SK-N-SH treated with all-trans-retinoic acid at 6 μM for 48 hours (cell line): ENCODE results near the gene PSMA6.

Experiments used
- ATAC-seq: fragments of 200-7000 bp; cut with Tn5 transposase; 3 replicates; pipeline ENCODE4 v1.9.1; 2020; ENCODE audit warnings: mild to moderate bottlenecking, moderate library complexity
- ARNTL ChIP-seq: fragments of 450-650 bp; formaldehyde crosslinking; IDR thresholded peaks from 2 replicates; pipeline ENCODE4 v1.5.0; 2020; ENCODE audit warnings: low read depth, mild to moderate bottlenecking, moderate library complexity, borderline replicate concordance
- BACH2 ChIP-seq: fragments of 250-450 bp; sonication (Bioruptor Pico); IDR thresholded peaks from 2 replicates; pipeline ENCODE4 v1.9.0; 2021; ENCODE audit warnings: mild to moderate bottlenecking, borderline replicate concordance
- CREB5 ChIP-seq: fragments of 250-450 bp; sonication (Bioruptor Pico); IDR thresholded peaks from 2 replicates; pipeline ENCODE4 v1.5.1; 2020; ENCODE audit warnings: low read depth, mild to moderate bottlenecking, moderate library complexity
- ESRRG ChIP-seq: fragments of 250-450 bp; sonication (Bioruptor Pico); IDR thresholded peaks from 2 replicates; pipeline ENCODE4 v1.6.1; 2021; ENCODE audit warnings: mild to moderate bottlenecking
- GLIS3 ChIP-seq: fragments of 250-450 bp; sonication (Bioruptor Pico); IDR thresholded peaks from 2 replicates; pipeline ENCODE4 v1.5.0; 2020; ENCODE audit warnings: mild to moderate bottlenecking, moderate library complexity
- ISL1 ChIP-seq: fragments of 250-450 bp; sonication (Bioruptor Pico); IDR thresholded peaks from 2 replicates; pipeline ENCODE4 v2.1.2; 2022; ENCODE audit warnings: mild to moderate bottlenecking, moderate library complexity
- OSR1 ChIP-seq: fragments of 250-450 bp; sonication (Bioruptor Pico); IDR thresholded peaks from 2 replicates; pipeline ENCODE4 v1.8.0; 2022; ENCODE audit warnings: moderate library complexity, mild to moderate bottlenecking, inconsistent platforms
- PPARA ChIP-seq: fragments of 250-450 bp; sonication (Bioruptor Pico); IDR thresholded peaks from 2 replicates; pipeline ENCODE4 v1.5.0; 2020; ENCODE audit warnings: mild to moderate bottlenecking, borderline replicate concordance
- RARB ChIP-seq: fragments of 250-450 bp; sonication (Bioruptor Pico); IDR thresholded peaks from 2 replicates; pipeline ENCODE4 v1.8.0; 2021; ENCODE audit warnings: mild to moderate bottlenecking, moderate library complexity
- SNAI2 ChIP-seq: fragments of 250-450 bp; sonication (Bioruptor Pico); IDR thresholded peaks from 2 replicates; pipeline ENCODE4 v1.5.0; 2020; ENCODE audit warnings: mild to moderate bottlenecking, moderate library complexity
- TCF4 ChIP-seq: fragments of 250-450 bp; sonication (Bioruptor Pico); IDR thresholded peaks from 2 replicates; pipeline ENCODE4 v1.8.0; 2021; ENCODE audit warnings: mild to moderate bottlenecking, moderate library complexity, borderline replicate concordance
- TOX ChIP-seq: fragments of 250-450 bp; sonication (Bioruptor Pico); IDR thresholded peaks from 2 replicates; pipeline ENCODE4 v1.8.0; 2021; ENCODE audit warnings: mild to moderate bottlenecking, moderate library complexity, borderline replicate concordance
- TSHZ2 ChIP-seq: fragments of 250-450 bp; sonication (Bioruptor Pico); IDR thresholded peaks from 2 replicates; pipeline ENCODE4 v1.5.0; 2020; ENCODE audit warnings: mild to moderate bottlenecking, moderate library complexity
- ZC3H10 ChIP-seq: fragments of 250-450 bp; sonication (Bioruptor Pico); IDR thresholded peaks from 2 replicates; pipeline ENCODE4 v1.5.1; 2021; ENCODE audit warnings: mild to moderate bottlenecking, moderate library complexity
- ZFP3 ChIP-seq: fragments of 250-450 bp; sonication (Bioruptor Pico); IDR thresholded peaks from 2 replicates; pipeline ENCODE4 v1.5.0; 2020; ENCODE audit warnings: mild to moderate bottlenecking, moderate library complexity
- ZFP30 ChIP-seq: fragments of 450-650 bp; formaldehyde crosslinking; IDR thresholded peaks from 2 replicates; pipeline ENCODE4 v1.5.0; 2022; ENCODE audit warnings: mild to moderate bottlenecking, moderate library complexity
- ZNF565 ChIP-seq: fragments of 450-650 bp; formaldehyde crosslinking; conservative IDR thresholded peaks from 2 replicates; pipeline ENCODE4 v1.5.0; 2020; ENCODE audit warnings: low read depth, mild to moderate bottlenecking, moderate library complexity
- ZNF70 ChIP-seq: fragments of 450-650 bp; formaldehyde crosslinking; IDR thresholded peaks from 2 replicates; pipeline ENCODE4 v1.5.0; 2020; ENCODE audit warnings: mild to moderate bottlenecking, moderate library complexity
- ZNF8 ChIP-seq: fragments of 450-650 bp; formaldehyde crosslinking; IDR thresholded peaks from 2 replicates; pipeline ENCODE4 v1.5.0; 2020; ENCODE audit warnings: mild to moderate bottlenecking, moderate library complexity
- TF ChIP-seq, protein P1 (sequence below): fragments of 250-450 bp; sonication (Bioruptor Pico); IDR thresholded peaks from 2 replicates; pipeline ENCODE4 v1.8.0; 2020; ENCODE audit warnings: mild to moderate bottlenecking, moderate library complexity, borderline replicate concordance
- TF ChIP-seq, protein P2 (sequence below): fragments of 250-450 bp; sonication (Bioruptor Pico); IDR thresholded peaks from 2 replicates; pipeline ENCODE4 v1.8.0; 2021; ENCODE audit warnings: low read depth, mild to moderate bottlenecking, moderate library complexity, borderline replicate concordance

Gene PSMA6

DNA sequence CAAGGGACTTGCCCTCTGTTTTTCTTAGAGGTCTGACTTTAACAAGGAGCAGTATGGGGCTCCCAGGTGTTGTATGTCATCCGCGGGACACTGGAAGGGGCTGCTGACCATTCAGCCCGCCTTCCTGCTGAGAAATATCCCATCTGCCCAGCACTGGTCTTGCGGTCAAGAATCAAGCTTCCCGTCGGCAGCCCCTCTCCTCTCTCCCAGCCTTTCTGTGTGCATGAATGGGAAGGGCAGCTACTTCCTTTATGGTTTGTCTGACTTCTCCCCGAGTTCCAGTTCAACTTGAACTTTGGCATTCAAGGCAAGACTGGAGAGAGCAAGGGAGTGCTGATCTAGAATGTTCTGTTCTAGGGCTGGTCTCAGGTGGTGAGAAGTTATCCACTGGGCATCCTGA lies 51.5 kb downstream of the PSMA6 start (continued):
- TF ChIP-seq RARB (no peak), CREB5 (CRISPR knock-in tag) (no peak), ZNF70 (CRISPR knock-in tag) (no peak), ESRRG (CRISPR knock-in tag) (no peak), GLIS3 (no peak), BACH2 (CRISPR knock-in tag) (no peak), TOX (CRISPR knock-in tag) (no peak), ZFP30 (CRISPR knock-in tag) (no peak), ZC3H10 (CRISPR knock-in tag) (no peak), ZFP3 (CRISPR knock-in tag) (no peak), ARNTL (no peak)

DNA sequence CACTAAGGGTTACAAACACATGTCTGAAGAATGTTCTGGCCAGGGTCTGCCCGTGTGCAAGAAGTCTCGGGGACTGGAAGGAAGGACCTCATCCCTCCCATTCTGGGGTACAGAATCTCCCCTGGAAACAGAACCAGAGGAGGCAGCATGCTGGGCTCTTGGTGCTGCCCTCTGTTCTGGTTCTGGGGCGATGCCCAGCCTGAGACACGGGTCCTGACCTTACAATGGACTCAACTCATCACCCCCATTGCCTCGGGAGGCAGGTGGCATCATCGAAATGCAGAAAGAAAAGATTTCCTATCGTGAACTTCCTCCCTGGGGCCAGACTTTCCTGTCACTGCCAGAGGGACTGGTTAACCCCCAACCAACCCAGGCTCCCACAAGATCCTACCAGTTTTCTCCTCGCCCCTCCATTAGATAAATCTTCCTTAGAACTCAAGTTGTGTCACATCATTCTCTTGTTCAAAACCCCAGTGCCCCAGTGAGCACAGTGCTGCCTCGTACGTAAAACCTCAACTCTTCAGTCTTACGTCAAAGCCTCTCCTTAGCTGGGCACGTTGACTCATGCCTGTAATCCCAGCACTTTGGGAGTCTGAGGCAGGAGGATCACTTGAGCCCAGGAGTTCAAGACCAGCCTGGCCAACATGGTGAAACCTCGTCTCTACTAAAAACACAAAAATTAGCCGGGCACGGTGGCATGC lies 52.1 kb downstream of the PSMA6 start:
- TF ChIP-seq ZC3H10 (CRISPR knock-in tag) (no peak), PPARA (CRISPR knock-in tag) (no peak), TSHZ2 (CRISPR knock-in tag) (no peak), ISL1 (CRISPR knock-in tag) (no peak), BACH2 (CRISPR knock-in tag) (no peak), SNAI2 (no peak), OSR1 (CRISPR knock-in tag) (no peak), ZNF70 (CRISPR knock-in tag) (no peak), TCF4 (CRISPR knock-in tag) (no peak), ESRRG (CRISPR knock-in tag) (no peak), CREB5 (CRISPR knock-in tag) (no peak), TOX (CRISPR knock-in tag) (no peak), RARB (no peak)
- TF ChIP-seq, protein P1, sequence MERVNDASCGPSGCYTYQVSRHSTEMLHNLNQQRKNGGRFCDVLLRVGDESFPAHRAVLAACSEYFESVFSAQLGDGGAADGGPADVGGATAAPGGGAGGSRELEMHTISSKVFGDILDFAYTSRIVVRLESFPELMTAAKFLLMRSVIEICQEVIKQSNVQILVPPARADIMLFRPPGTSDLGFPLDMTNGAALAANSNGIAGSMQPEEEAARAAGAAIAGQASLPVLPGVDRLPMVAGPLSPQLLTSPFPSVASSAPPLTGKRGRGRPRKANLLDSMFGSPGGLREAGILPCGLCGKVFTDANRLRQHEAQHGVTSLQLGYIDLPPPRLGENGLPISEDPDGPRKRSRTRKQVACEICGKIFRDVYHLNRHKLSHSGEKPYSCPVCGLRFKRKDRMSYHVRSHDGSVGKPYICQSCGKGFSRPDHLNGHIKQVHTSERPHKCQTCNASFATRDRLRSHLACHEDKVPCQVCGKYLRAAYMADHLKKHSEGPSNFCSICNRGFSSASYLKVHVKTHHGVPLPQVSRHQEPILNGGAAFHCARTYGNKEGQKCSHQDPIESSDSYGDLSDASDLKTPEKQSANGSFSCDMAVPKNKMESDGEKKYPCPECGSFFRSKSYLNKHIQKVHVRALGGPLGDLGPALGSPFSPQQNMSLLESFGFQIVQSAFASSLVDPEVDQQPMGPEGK (CRISPR knock-in tag), result no peak
- no peak for ATAC-seq

GRCh38 chr14:35346738-35347322 lies 54.6 kb downstream of the PSMA6 start:
- TF ChIP-seq BACH2 (CRISPR knock-in tag), result no peak
- no peak for TF ChIP-seq PPARA (CRISPR knock-in tag)
- TF ChIP-seq, all 23 proteins: peak for 0
- ATAC-seq, result no peak

GRCh38 chr14:35347323-35348043 lies 55.3 kb downstream of the PSMA6 start:
- ATAC-seq, result no peak
- TF ChIP-seq, protein P1 (CRISPR knock-in tag), result no peak
- TF ChIP-seq ZNF565 (CRISPR knock-in tag) (no peak), TCF4 (CRISPR knock-in tag) (no peak), ZNF8 (CRISPR knock-in tag) (no peak), OSR1 (CRISPR knock-in tag) (no peak), SNAI2 (no peak), BACH2 (CRISPR knock-in tag) (no peak), ZNF70 (CRISPR knock-in tag) (no peak), PPARA (CRISPR knock-in tag) (no peak), ESRRG (CRISPR knock-in tag) (no peak), ARNTL (no peak), RARB (no peak), GLIS3 (no peak), ZC3H10 (CRISPR knock-in tag) (no peak)
- TF ChIP-seq, protein P2, sequence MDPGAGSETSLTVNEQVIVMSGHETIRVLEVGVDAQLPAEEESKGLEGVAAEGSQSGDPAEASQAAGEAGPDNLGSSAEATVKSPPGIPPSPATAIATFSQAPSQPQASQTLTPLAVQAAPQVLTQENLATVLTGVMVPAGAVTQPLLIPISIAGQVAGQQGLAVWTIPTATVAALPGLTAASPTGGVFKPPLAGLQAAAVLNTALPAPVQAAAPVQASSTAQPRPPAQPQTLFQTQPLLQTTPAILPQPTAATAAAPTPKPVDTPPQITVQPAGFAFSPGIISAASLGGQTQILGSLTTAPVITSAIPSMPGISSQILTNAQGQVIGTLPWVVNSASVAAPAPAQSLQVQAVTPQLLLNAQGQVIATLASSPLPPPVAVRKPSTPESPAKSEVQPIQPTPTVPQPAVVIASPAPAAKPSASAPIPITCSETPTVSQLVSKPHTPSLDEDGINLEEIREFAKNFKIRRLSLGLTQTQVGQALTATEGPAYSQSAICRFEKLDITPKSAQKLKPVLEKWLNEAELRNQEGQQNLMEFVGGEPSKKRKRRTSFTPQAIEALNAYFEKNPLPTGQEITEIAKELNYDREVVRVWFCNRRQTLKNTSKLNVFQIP, result no peak
